GM23248 (cell line): Measurements from ENCODE around the gene GRIP1. TPM values are rescaled to one million over a fixed set of nuclear protein-coding genes. Genes with fewer than 3 reads are reported as not detected.

ENCODE experiments used
- DNase-seq: peaks from one replicate; pipeline ENCODE4 v3.0.0-alpha.2; 2015
- H2AFZ ChIP-seq: fragments of 200-600 bp; sonication (generic); 2 replicates; pipeline ENCODE4 v1.6.1; 2016; ENCODE audit warnings: antibody characterized with exemption
- H3F3A ChIP-seq: fragments of 200-600 bp; sonication (generic); 2 replicates; pipeline ENCODE4 v1.6.1; 2016; ENCODE audit warnings: mild to moderate bottlenecking, antibody characterized with exemption, mixed run types; ENCODE audit not compliant: insufficient read depth
- H3K27ac ChIP-seq: fragments of 200-600 bp; sonication (generic); 2 replicates; pipeline ENCODE4 v1.5.1; 2016; ENCODE audit warnings: mild to moderate bottlenecking
- H3K27me3 ChIP-seq: fragments of 200-600 bp; sonication (generic); replicated peaks from 2 replicates; pipeline ENCODE4 v1.6.1; 2016; ENCODE audit warnings: mild to moderate bottlenecking; ENCODE audit not compliant: insufficient read depth
- H3K36me3 ChIP-seq: fragments of 200-600 bp; sonication (generic); 2 replicates; pipeline ENCODE4 v1.6.1; 2016; ENCODE audit warnings: low read depth, mild to moderate bottlenecking
- H3K4me1 ChIP-seq: fragments of 200-600 bp; sonication (generic); 2 replicates; pipeline ENCODE4 v1.6.1; 2016; ENCODE audit warnings: mild to moderate bottlenecking; ENCODE audit not compliant: insufficient read depth
- H3K4me2 ChIP-seq: fragments of 200-600 bp; sonication (generic); one replicate; pipeline ENCODE4 v1.6.1; 2016; ENCODE audit warnings: mild to moderate bottlenecking; ENCODE audit not compliant: unreplicated experiment
- H3K4me3 ChIP-seq: fragments of 200-600 bp; sonication (generic); 2 replicates; pipeline ENCODE4 v1.5.1; 2016; ENCODE audit warnings: mild to moderate bottlenecking
- H3K79me2 ChIP-seq: fragments of 200-600 bp; sonication (generic); 2 replicates; pipeline ENCODE4 v1.6.1; 2016; ENCODE audit warnings: mild to moderate bottlenecking; ENCODE audit not compliant: insufficient read depth
- H3K9ac ChIP-seq: fragments of 200-600 bp; sonication (generic); 2 replicates; pipeline ENCODE4 v1.6.1; 2016; ENCODE audit warnings: mild to moderate bottlenecking
- H3K9me2 ChIP-seq: fragments of 200-600 bp; sonication (generic); 2 replicates; pipeline ENCODE4 v1.6.1; 2016; ENCODE audit warnings: mixed run types, mild to moderate bottlenecking, moderate library complexity; ENCODE audit not compliant: insufficient read depth
- H3K9me3 ChIP-seq: fragments of 200-600 bp; sonication (generic); one replicate; pipeline ENCODE4 v1.6.1; 2017; ENCODE audit warnings: low read depth
- H4K20me1 ChIP-seq: fragments of 200-600 bp; sonication (generic); 2 replicates; pipeline ENCODE4 v1.6.0; 2016; ENCODE audit not compliant: insufficient read depth
- EZH2 ChIP-seq: fragments of 200-600 bp; sonication (generic); IDR thresholded peaks from 2 replicates; pipeline ENCODE4 v1.6.1; 2018; ENCODE audit warnings: antibody characterized with exemption, mild to moderate bottlenecking; ENCODE audit not compliant: insufficient read depth, poor library complexity, severe bottlenecking
- EZH2phosphoT487 ChIP-seq: fragments of 200-600 bp; sonication (generic); IDR thresholded peaks from 2 replicates; pipeline ENCODE4 v1.6.1; 2018; ENCODE audit warnings: antibody characterized with exemption, moderate library complexity, mild to moderate bottlenecking, low read depth; ENCODE audit not compliant: insufficient read depth
- WGBS, 2 experiments: methylation state at CpG; one replicate each; pipeline ENCODE4 v1.1.6; 2015 to 2017; ENCODE audit warnings: low lambda C conversion rate in 2 of 2, low coverage in 1 of 2; ENCODE audit errors: missing lambda C conversion rate in 2 of 2; 5-methylcytosine and 5-hydroxymethylcytosine counted together
- in situ Hi-C: fragments of 300-500 bp; cut with MboI; formaldehyde crosslinking; loops from 2 replicates; pipeline ENCODE4 v1.15.0; 2020
- polyA plus RNA-seq: library from polyadenylated mRNA; unstranded; fragments of >200 nt; fragmentation: Nextera tagmentation; extraction: Ambion mirVana; gene quantifications from 2 replicates; pipeline ENCODE4 v1.2.1, GENCODE V29; 2016
- total RNA-seq: library from RNA; depleted of rRNA; stranded (reverse); fragments of >200 nt; shearing (Covaris generic); gene quantifications from 2 replicates; pipeline ENCODE4 v1.2.3, GENCODE V29; 2014

Gene GRIP1
- total and polyA plus RNA-seq, 2 experiments from 2014 or later: not detected

DNA sequence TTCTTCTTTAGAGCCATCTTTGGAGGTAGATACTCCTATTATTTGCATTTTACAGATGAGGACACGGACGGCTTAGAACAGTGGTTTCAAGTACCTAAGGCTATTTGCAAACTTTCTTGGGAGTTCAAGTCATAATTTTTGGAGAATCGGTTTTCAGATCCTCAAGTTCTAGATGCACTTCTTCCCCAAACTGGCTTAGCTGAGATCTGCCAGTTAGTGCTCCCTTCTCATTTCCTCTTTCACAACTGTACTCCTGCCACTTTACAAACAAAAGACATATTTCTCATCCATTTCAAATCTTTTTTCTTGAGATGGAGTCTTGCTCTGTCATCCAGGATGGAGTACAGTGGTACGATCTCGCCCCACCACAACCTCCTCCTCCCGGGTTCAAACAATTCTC is 299.3 kb downstream of the GRIP1 start:
- Histone ChIP-seq H3K4me2 (no peak overlapping the region), H3K9me3 (no peaks in the 10 kb centered on the region), H3K79me2 (no peaks in the 10 kb centered on the region), H3K4me1 (no peaks in the 10 kb centered on the region), H3K27me3 (no peaks in the 10 kb centered on the region), H4K20me1 (no peaks in the 10 kb centered on the region), H3K9ac (no peak overlapping the region), H3F3A (no peaks in the 10 kb centered on the region), H3K36me3 (no peaks in the 10 kb centered on the region), H3K4me3 (no peak overlapping the region), H3K27ac (no peak overlapping the region), H3K9me2 (no peaks in the 10 kb centered on the region), H2AFZ (no peak overlapping the region)
- in situ Hi-C loops: no loop called here
- TF ChIP-seq EZH2: no peak
- no peak for TF ChIP-seq EZH2phosphoT487
- DNase-seq: no peak
- 76 to 88% methylated on average over 6 of the region's 6 CpGs for WGBS, 2 experiments

DNA sequence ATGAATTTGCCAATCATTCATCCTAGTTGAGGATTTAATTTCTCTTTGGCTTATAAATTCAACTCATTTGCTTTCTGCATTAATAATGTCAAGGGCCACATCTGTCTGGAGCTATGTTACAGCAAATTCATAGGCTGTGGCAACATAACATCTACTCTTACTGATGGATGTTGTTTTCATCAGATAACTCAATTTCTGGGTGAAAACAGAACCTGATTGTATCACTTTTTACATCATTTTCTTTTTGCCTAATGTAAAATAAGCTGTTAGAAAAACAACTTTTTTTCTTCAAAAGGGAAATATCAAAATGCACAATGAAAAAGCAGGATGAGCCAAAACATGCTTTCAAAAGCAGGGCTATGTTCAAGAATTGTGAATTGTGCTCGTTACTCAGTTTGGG is 303.3 kb downstream of the GRIP1 start:
- H4K20me1 ChIP-seq: no peaks in the 10 kb centered on the region
- H3K9me2 ChIP-seq: no peaks in the 10 kb centered on the region
- no peaks in the 10 kb centered on the region for H3K79me2 ChIP-seq
- in situ Hi-C loops: no loop called here
- no peak overlapping the region for H3K4me3 ChIP-seq
- H3K9ac ChIP-seq: no peak overlapping the region
- no peaks in the 10 kb centered on the region for H3K9me3 ChIP-seq
- 42 to 53% methylated on average over 1 of the region's 1 CpG for WGBS, 2 experiments
- H3K27me3 ChIP-seq: no peaks in the 10 kb centered on the region
- H2AFZ ChIP-seq: no peak overlapping the region
- TF ChIP-seq EZH2 (no peak), EZH2phosphoT487 (no peak)
- H3K4me1 ChIP-seq: no peaks in the 10 kb centered on the region
- no peak overlapping the region for H3K4me2 ChIP-seq
- DNase-seq: no peak
- H3F3A ChIP-seq: no peaks in the 10 kb centered on the region
- H3K27ac ChIP-seq: no peak overlapping the region
- H3K36me3 ChIP-seq: no peaks in the 10 kb centered on the region

DNA sequence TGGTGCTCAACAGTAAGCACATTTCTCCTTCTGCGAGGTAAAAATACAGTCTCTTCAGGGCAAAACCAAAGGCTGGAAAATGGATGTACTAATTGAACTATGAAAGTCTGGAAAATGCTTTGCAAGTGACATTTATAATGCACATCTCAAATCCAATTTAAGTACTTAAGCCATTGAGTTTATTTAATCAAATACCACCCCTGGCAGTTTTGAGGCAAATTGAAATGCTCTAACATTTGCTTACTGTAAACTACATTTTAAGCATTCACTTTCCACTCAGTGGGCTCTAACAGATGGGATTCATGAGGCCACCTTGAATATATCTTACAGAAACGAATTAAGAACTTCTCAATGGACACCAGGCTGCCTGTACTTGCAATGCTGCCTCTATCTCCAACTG is 306.9 kb downstream of the GRIP1 start:
- Histone ChIP-seq H3K79me2 (no peaks in the 10 kb centered on the region), H3K27me3 (0 out of 2 replicates have a peak, but pooled peaks cover 3% of the 10 kb centered on the region), H3K4me3 (no peak overlapping the region), H3K27ac (no peak overlapping the region), H3F3A (no peaks in the 10 kb centered on the region), H3K9me2 (no peaks in the 10 kb centered on the region), H4K20me1 (no peaks in the 10 kb centered on the region), H3K4me2 (no peak overlapping the region), H2AFZ (no peak overlapping the region), H3K9ac (no peak overlapping the region), H3K9me3 (no peaks in the 10 kb centered on the region), H3K36me3 (no peaks in the 10 kb centered on the region), H3K4me1 (no peaks in the 10 kb centered on the region)
- WGBS, 2 experiments: 49 to 53% methylated on average over 2 of the region's 2 CpGs
- no peak for DNase-seq
- in situ Hi-C loops: no loop called here
- TF ChIP-seq EZH2 (no peak), EZH2phosphoT487 (no peak)

- H3K27ac ChIP-seq: no peak overlapping the region
- H4K20me1 ChIP-seq: no peaks in the 10 kb centered on the region
- no peak overlapping the region for H2AFZ ChIP-seq
- H3K36me3 ChIP-seq: no peaks in the 10 kb centered on the region
- H3K4me2 ChIP-seq: no peak overlapping the region
- no peaks in the 10 kb centered on the region for H3K9me2 ChIP-seq
- no peaks in the 10 kb centered on the region for H3K9me3 ChIP-seq
- no peak overlapping the region for H3K4me3 ChIP-seq
- H3K79me2 ChIP-seq: no peaks in the 10 kb centered on the region
- no peaks in the 10 kb centered on the region for H3F3A ChIP-seq
- no peak for TF ChIP-seq EZH2phosphoT487
- no peak for TF ChIP-seq EZH2
- DNase-seq: no peak
- H3K27me3 ChIP-seq: 0 out of 2 replicates have a peak, but pooled peaks cover 3% of the 10 kb centered on the region
- in situ Hi-C loops: no loop called here
- no peaks in the 10 kb centered on the region for H3K4me1 ChIP-seq
- 38 to 53% methylated on average over 3 of the region's 3 CpGs for WGBS, 2 experiments
- H3K9ac ChIP-seq: no peak overlapping the region
Observed at GRCh38 chr12:66367015-66367667, 311.7 kb downstream of the GRIP1 start.
